ENCODE results near the gene B3GNT3.
A peak's percentile ranks its signal among the peaks of the same experiment; 100 is the strongest.

The B3GNT3 gene

DNA sequence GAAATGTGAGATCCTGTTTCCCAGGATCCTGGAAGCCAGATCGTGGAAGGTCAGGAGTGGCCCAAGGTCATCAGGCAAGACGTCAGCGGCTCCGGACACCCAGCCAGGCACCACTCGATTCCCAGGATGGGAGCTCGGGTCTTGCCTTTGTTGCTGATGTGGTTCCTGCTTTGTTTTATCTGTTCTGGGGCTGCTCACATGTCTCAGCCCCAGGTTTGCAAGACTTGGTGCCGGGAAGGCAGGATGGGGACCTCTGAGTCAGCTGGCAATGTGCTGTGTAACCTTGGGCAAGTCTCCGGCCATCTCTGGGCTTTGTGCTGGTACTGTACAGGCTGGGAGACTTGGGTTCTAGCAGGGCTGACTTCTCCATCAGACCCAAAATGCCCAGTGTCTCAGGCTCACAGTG is 45.0 kb upstream of the B3GNT3 start:
- no peaks in the 10 kb centered on the region for H3K9me3 ChIP-seq (ENCODE audit: insufficient read depth, low read depth, low read length)
- no peaks in the 10 kb centered on the region for H3K36me3 ChIP-seq (ENCODE audit: insufficient read depth, low read length)
- H3K4me2 ChIP-seq (ENCODE audit: low read depth, low read length, poor library complexity, severe bottlenecking), result peak overlapping the region; percentile 93
- H3K4me3 ChIP-seq (ENCODE audit: low read length, poor library complexity, severe bottlenecking), result peak overlapping the region; percentile 83
- no peaks in the 10 kb centered on the region for H3K9me2 ChIP-seq (replicated peaks; ENCODE audit: low read depth, low read length)
- TF ChIP-seq EZH2phosphoT487 (IDR thresholded peaks at IDR 0.05; ENCODE audit: borderline replicate concordance) (no peak), CTCF (conservative IDR thresholded peaks at IDR 0.05; ENCODE audit: low read length) (no peak)
- no peaks in the 10 kb centered on the region for H3F3A ChIP-seq (ENCODE audit: low read depth)
- H2AFZ ChIP-seq (ENCODE audit: low read length), result no peak overlapping the region
- H3K4me1 ChIP-seq (ENCODE audit: insufficient read depth, low read length, poor library complexity, severe bottlenecking), result peaks cover 50% of the 10 kb centered on the region
- H3K27me3 ChIP-seq (ENCODE audit: insufficient read depth, low read length, poor library complexity, severe bottlenecking), result no peaks in the 10 kb centered on the region
- peak overlapping the region; percentile 83 for H3K9ac ChIP-seq (ENCODE audit: low read depth, low read length, poor library complexity, severe bottlenecking)
- H4K20me1 ChIP-seq (ENCODE audit: insufficient read depth, low read length, poor library complexity, severe bottlenecking), result no peaks in the 10 kb centered on the region
- peaks cover 55% of the 10 kb centered on the region for H3K79me2 ChIP-seq (ENCODE audit: insufficient read depth, low read length)

- H4K20me1 ChIP-seq (ENCODE audit: insufficient read depth, low read length, poor library complexity, severe bottlenecking), result no peaks in the 10 kb centered on the region
- no peaks in the 10 kb centered on the region for H3K36me3 ChIP-seq (ENCODE audit: insufficient read depth, low read length)
- no peaks in the 10 kb centered on the region for H3K27me3 ChIP-seq (ENCODE audit: insufficient read depth, low read length, poor library complexity, severe bottlenecking)
- H3K9me2 ChIP-seq (replicated peaks; ENCODE audit: low read depth, low read length), result no peaks in the 10 kb centered on the region
- H3F3A ChIP-seq (ENCODE audit: low read depth), result no peaks in the 10 kb centered on the region
- H3K4me3 ChIP-seq (ENCODE audit: low read length, poor library complexity, severe bottlenecking), result peak within 1 kb of the TSS; percentile 83
- no peaks in the 10 kb centered on the region for H3K9me3 ChIP-seq (ENCODE audit: insufficient read depth, low read depth, low read length)
- peak within 1 kb of the TSS; percentile 83 for H3K9ac ChIP-seq (ENCODE audit: low read depth, low read length, poor library complexity, severe bottlenecking)
- TF ChIP-seq CTCF (conservative IDR thresholded peaks at IDR 0.05; ENCODE audit: low read length) (no peak), EZH2phosphoT487 (IDR thresholded peaks at IDR 0.05; ENCODE audit: borderline replicate concordance) (no peak)
- peak within 1 kb of the TSS; percentile 26; the same call in 1 of the 2 replicates for H2AFZ ChIP-seq (ENCODE audit: low read length)
- peaks cover 57% of the 10 kb centered on the region for H3K79me2 ChIP-seq (ENCODE audit: insufficient read depth, low read length)
- peak within 1 kb of the TSS; percentile 93 for H3K4me2 ChIP-seq (ENCODE audit: low read depth, low read length, poor library complexity, severe bottlenecking)
- H3K4me1 ChIP-seq (ENCODE audit: insufficient read depth, low read length, poor library complexity, severe bottlenecking), result peaks cover 50% of the 10 kb centered on the region
Measured at GRCh38 chr19:17751103-17751911, 43.6 kb upstream of the B3GNT3 start, which contains the start of gene FCHO1. TSS of gene FCHO1 (plus strand) at chr19:17751477. CDS start at chr19:17755165, 3,688 bp downstream.

DNA sequence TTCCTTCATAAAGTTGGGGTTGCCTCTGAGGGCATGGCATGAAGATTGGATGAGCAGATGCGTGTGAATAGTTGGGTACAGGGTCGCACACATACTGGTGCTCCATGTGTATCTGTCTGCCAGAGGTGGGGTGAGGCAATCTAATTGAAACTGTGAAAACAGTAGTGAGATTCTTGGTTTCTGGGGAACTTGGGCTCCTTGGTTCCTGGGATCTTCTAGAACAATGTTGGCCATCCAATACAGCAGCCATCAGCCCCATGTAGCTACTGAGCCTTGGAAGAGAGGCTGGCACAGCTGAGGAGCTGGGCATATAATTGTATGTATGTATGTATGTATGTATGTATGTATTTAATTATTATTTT is 43.0 kb upstream of the B3GNT3 start:
- H3K4me1 ChIP-seq (ENCODE audit: insufficient read depth, low read length, poor library complexity, severe bottlenecking), result peaks cover 50% of the 10 kb centered on the region
- H2AFZ ChIP-seq (ENCODE audit: low read length), result peak overlapping the region; percentile 26; the same call in 1 of the 2 replicates
- H3K9ac ChIP-seq (ENCODE audit: low read depth, low read length, poor library complexity, severe bottlenecking), result peak overlapping the region; percentile 83

More for the DNA sequence above, 43.0 kb upstream of the B3GNT3 start:
- Histone ChIP-seq H3K9me2 (replicated peaks; ENCODE audit: low read depth, low read length) (no peaks in the 10 kb centered on the region), H3K4me2 (ENCODE audit: low read depth, low read length, poor library complexity, severe bottlenecking) (peak overlapping the region; percentile 93), H3F3A (ENCODE audit: low read depth) (no peaks in the 10 kb centered on the region), H3K79me2 (ENCODE audit: insufficient read depth, low read length) (peaks cover 59% of the 10 kb centered on the region), H3K9me3 (ENCODE audit: insufficient read depth, low read depth, low read length) (no peaks in the 10 kb centered on the region), H3K4me3 (ENCODE audit: low read length, poor library complexity, severe bottlenecking) (peak overlapping the region; percentile 83), H3K27me3 (ENCODE audit: insufficient read depth, low read length, poor library complexity, severe bottlenecking) (no peaks in the 10 kb centered on the region), H3K36me3 (ENCODE audit: insufficient read depth, low read length) (peaks cover 4% of the 10 kb centered on the region; the same call in 1 of the 2 replicates), H4K20me1 (ENCODE audit: insufficient read depth, low read length, poor library complexity, severe bottlenecking) (no peaks in the 10 kb centered on the region)
- TF ChIP-seq CTCF (conservative IDR thresholded peaks at IDR 0.05; ENCODE audit: low read length) (no peak), EZH2phosphoT487 (IDR thresholded peaks at IDR 0.05; ENCODE audit: borderline replicate concordance) (no peak)
